ENCODE measurements around the gene SGK2. TPM values are rescaled to one million over a fixed set of nuclear protein-coding genes. Genes with fewer than 3 reads are reported as not detected.

Gene SGK2
- total and polyA plus RNA-seq, 2 experiments from 2014 or later = not detected

DNA sequence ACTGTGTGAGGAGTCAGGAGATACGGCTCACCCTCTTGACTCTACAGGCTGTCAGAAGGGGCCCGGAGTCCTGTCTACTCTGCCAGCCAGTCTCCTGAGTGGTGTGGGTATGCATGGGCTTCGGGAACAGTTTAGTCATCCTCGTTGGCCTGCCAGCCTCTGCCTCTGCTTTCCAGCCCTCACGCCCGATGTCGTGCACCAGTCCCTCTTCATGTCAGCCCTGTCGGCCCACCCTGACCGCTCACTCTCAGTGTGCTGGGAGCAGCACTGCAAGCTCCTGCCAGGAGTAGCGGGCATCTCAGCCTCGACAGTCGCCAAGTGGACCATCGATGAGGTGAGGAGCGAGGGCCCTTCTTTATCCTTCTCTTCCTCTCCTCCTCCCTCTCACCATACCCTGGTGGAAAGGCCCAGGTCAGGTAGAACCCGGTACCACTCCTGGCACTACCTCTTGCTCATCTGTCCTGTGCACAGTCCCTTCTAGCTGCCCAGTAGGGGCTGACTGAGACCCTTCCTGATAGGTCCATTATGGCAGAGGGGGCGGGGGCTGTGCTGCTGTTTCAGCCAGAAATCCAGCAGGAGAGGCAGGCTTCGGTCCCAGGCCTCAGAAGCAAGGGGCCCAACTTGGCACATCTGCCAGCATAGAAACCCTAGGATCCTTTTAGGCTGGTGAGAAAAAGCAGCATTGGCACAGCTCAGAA, 18.7 kb upstream of the SGK2 start:
- Histone ChIP-seq H3K9me2 (ENCODE audit: insufficient read depth) (no peaks in the 10 kb centered on the region), H2AFZ (no peak overlapping the region), H3K27me3 (replicated peaks; ENCODE audit: insufficient read depth) (no peaks in the 10 kb centered on the region), H3K9ac (no peak overlapping the region), H3K27ac (no peak overlapping the region), H3K9me3 (ENCODE audit: low read depth) (no peaks in the 10 kb centered on the region), H4K20me1 (ENCODE audit: insufficient read depth) (no peaks in the 10 kb centered on the region), H3K4me2 (ENCODE audit: unreplicated experiment) (no peak overlapping the region), H3K4me1 (ENCODE audit: insufficient read depth) (peaks cover 7% of the 10 kb centered on the region), H3K36me3 (ENCODE audit: low read depth) (no peaks in the 10 kb centered on the region), H3K4me3 (no peak overlapping the region), H3F3A (ENCODE audit: insufficient read depth) (no peaks in the 10 kb centered on the region), H3K79me2 (ENCODE audit: insufficient read depth) (no peaks in the 10 kb centered on the region)
- TF ChIP-seq EZH2phosphoT487 (IDR thresholded peaks at IDR 0.05; ENCODE audit: insufficient read depth, low read depth) (no peak), EZH2 (IDR thresholded peaks at IDR 0.05; ENCODE audit: insufficient read depth, poor library complexity, severe bottlenecking) (no peak)
- in situ Hi-C loops (cut with MboI) = loop anchor here (10.0 kb wide), 1 partner anchor 545 kb away; no protein-coding TSS in a partner anchor
- WGBS, 2 experiments (ENCODE audit: low coverage in 1 of 2, low lambda C conversion rate in 2 of 2, missing lambda C conversion rate in 2 of 2) = 80 to 83% methylated on average over 17 of the region's 17 CpGs
- no peak for DNase-seq

DNA sequence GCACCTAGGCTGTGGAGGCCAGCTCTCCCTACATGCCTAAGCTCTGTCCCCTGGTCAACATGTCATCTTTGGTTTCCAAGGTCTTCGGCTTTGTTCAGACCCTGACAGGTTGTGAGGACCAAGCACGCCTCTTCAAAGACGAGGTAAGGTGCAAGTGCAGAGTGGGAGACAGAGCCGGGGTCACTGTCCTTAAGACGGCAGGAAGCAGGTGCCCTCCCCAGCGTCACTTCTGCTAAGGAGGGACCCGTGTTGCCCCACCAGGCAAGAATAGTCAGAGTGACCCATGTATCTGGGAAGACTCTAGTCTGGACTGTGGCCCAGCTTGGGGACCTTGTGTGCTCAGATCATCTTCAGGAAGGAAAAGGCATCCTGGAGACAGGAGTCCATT, 18.2 kb upstream of the SGK2 start:
- Histone ChIP-seq H3K9me2 (ENCODE audit: insufficient read depth) (no peaks in the 10 kb centered on the region), H3K79me2 (ENCODE audit: insufficient read depth) (no peaks in the 10 kb centered on the region), H3F3A (ENCODE audit: insufficient read depth) (no peaks in the 10 kb centered on the region), H3K4me3 (no peak overlapping the region), H3K9me3 (ENCODE audit: low read depth) (no peaks in the 10 kb centered on the region), H3K4me1 (ENCODE audit: insufficient read depth) (peaks cover 7% of the 10 kb centered on the region), H3K4me2 (ENCODE audit: unreplicated experiment) (no peak overlapping the region), H3K27me3 (replicated peaks; ENCODE audit: insufficient read depth) (no peaks in the 10 kb centered on the region), H2AFZ (no peak overlapping the region), H3K27ac (no peak overlapping the region), H3K9ac (no peak overlapping the region), H3K36me3 (ENCODE audit: low read depth) (no peaks in the 10 kb centered on the region), H4K20me1 (ENCODE audit: insufficient read depth) (no peaks in the 10 kb centered on the region)
- in situ Hi-C loops (cut with MboI) = no loop called here
- TF ChIP-seq EZH2 (IDR thresholded peaks at IDR 0.05; ENCODE audit: insufficient read depth, poor library complexity, severe bottlenecking) (no peak), EZH2phosphoT487 (IDR thresholded peaks at IDR 0.05; ENCODE audit: insufficient read depth, low read depth) (no peak)
- 92 to 96% methylated on average over 7 of the region's 7 CpGs for WGBS, 2 experiments (ENCODE audit: low coverage in 1 of 2, low lambda C conversion rate in 2 of 2, missing lambda C conversion rate in 2 of 2)
- DNase-seq = no peak

DNA sequence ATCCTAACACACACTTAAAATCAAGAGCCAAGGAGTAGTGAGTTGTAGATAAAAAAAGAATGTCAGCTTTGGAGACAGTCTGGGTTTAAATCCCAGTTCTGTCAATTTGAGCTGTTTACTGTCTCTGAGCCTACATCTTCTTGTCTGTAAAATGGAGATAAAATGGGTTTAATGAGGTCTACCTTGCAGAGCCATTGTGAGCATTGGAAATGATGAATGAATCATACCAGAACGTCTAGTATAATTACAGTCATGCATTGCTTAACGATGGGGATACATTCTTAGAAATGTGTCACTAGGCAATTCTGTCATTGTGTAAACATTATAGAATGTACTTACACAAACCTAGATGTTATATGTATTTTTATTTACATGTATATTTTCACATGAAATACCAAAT, 17.6 kb upstream of the SGK2 start:
- no peak overlapping the region for H3K4me2 ChIP-seq (ENCODE audit: unreplicated experiment)
- H3K9me3 ChIP-seq (ENCODE audit: low read depth) = no peaks in the 10 kb centered on the region
- H3F3A ChIP-seq (ENCODE audit: insufficient read depth) = no peaks in the 10 kb centered on the region
- H3K9ac ChIP-seq = no peak overlapping the region
- peaks cover 7% of the 10 kb centered on the region for H3K4me1 ChIP-seq (ENCODE audit: insufficient read depth)
- in situ Hi-C loops (cut with MboI) = no loop called here
- TF ChIP-seq EZH2phosphoT487 (IDR thresholded peaks at IDR 0.05; ENCODE audit: insufficient read depth, low read depth) (no peak), EZH2 (IDR thresholded peaks at IDR 0.05; ENCODE audit: insufficient read depth, poor library complexity, severe bottlenecking) (no peak)
- DNase-seq = peak; percentile 74
- no peaks in the 10 kb centered on the region for H3K36me3 ChIP-seq (ENCODE audit: low read depth)
- no peak overlapping the region for H2AFZ ChIP-seq
- no peaks in the 10 kb centered on the region for H3K79me2 ChIP-seq (ENCODE audit: insufficient read depth)
- 0 to 5% methylated on average over 2 of the region's 2 CpGs for WGBS, 2 experiments (ENCODE audit: low coverage in 1 of 2, low lambda C conversion rate in 2 of 2, missing lambda C conversion rate in 2 of 2)
- H3K27ac ChIP-seq = no peak overlapping the region
- no peaks in the 10 kb centered on the region for H3K27me3 ChIP-seq (replicated peaks; ENCODE audit: insufficient read depth)
- H3K9me2 ChIP-seq (ENCODE audit: insufficient read depth) = no peaks in the 10 kb centered on the region
- no peak overlapping the region for H3K4me3 ChIP-seq
- H4K20me1 ChIP-seq (ENCODE audit: insufficient read depth) = no peaks in the 10 kb centered on the region

DNA sequence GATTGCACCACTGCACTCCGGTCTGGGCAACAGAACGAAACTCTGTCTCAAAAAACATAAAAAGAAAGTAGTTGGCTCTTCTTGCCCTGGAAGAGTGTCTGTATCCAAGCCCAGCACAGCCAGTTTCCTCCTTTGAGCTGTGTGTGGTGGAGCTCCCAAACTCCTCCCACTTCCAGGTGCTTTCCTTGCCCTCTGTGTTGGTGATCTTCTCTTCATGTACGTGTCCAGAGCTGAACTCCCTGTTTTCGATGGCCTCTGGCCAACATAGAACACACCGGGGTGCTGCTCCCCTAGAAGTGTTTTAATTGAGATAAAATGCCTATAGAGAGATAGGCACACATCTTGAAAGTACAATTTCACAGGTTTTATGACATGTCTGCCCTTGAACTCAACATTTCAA, 16.7 kb upstream of the SGK2 start:
- Histone ChIP-seq H3K9me3 (ENCODE audit: low read depth) (no peaks in the 10 kb centered on the region), H3K4me2 (ENCODE audit: unreplicated experiment) (no peak overlapping the region), H3K27ac (no peak overlapping the region), H2AFZ (no peak overlapping the region), H3K9me2 (ENCODE audit: insufficient read depth) (no peaks in the 10 kb centered on the region), H3K4me1 (ENCODE audit: insufficient read depth) (peaks cover 7% of the 10 kb centered on the region), H3F3A (ENCODE audit: insufficient read depth) (no peaks in the 10 kb centered on the region), H3K79me2 (ENCODE audit: insufficient read depth) (no peaks in the 10 kb centered on the region), H3K9ac (no peak overlapping the region), H3K36me3 (ENCODE audit: low read depth) (no peaks in the 10 kb centered on the region), H3K27me3 (replicated peaks; ENCODE audit: insufficient read depth) (no peaks in the 10 kb centered on the region), H4K20me1 (ENCODE audit: insufficient read depth) (no peaks in the 10 kb centered on the region), H3K4me3 (no peak overlapping the region)
- DNase-seq = no peak
- 92 to 97% methylated on average over 5 of the region's 5 CpGs for WGBS, 2 experiments (ENCODE audit: low coverage in 1 of 2, low lambda C conversion rate in 2 of 2, missing lambda C conversion rate in 2 of 2)
- no peak for TF ChIP-seq EZH2phosphoT487 (IDR thresholded peaks at IDR 0.05; ENCODE audit: insufficient read depth, low read depth)
- in situ Hi-C loops (cut with MboI) = no loop called here

All from GM23248 (cell line).